DMS153 treated with DMSO at 0.1 percent for 48 hours (cell line): ENCODE data around the gene ZNF488.
"Not testable (repeated sequence)": the region's sequence is repeated elsewhere in the genome, so short reads cannot be mapped to it uniquely, and the experiment has no call there.

Source experiments
- DNase-seq: peaks from one replicate; lab custom pipeline; 2025; ENCODE audit not compliant: unreplicated experiment; lab: John Stamatoyannopoulos, UW

Gene ZNF488

DNA sequence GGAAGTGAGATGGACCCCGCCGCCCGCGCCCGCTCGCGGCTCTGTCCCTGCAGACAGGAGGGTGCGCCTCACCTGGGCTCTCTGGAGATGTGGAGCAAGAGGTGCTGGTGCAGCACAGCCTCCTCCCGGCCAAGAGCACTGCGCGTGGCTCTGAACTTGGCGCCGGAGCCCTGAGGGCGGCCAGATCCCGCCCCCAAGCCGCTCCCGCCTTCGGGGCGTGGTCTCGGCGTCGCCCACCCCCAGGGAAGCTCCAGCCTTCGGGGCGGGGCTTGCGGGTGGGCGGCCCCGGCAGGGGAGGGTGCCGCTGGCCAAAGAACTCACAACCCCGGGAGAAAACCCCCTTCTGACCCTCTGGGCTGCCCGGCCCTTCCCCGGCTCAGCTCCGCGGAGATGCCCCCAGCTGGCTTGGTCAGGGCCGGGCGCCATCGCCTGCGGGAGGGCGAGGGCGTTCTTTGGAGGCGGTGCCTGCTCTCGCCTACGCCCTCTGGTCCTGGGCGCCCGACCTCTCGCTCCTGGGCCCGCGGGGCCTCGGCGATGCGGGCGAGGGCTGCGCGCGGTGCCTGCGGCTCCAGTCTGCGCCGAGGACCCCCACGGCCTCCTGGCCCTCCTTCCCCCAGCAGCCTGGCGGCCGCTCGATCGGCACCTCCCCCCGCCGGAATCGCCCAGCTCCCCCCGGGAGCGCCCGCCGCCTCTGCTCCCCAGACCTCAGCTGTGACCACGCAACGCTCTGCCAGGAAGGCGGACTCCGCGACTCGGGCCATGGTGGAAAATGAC lies at the start of gene ZNF488:
Gene ZNF488, minus strand, starts transcription at position 146 of the 774 bp plus-strand sequence. CDS start 15,464 bp downstream, outside the sequence.
- peak; percentile 77 for DNase-seq

DNA sequence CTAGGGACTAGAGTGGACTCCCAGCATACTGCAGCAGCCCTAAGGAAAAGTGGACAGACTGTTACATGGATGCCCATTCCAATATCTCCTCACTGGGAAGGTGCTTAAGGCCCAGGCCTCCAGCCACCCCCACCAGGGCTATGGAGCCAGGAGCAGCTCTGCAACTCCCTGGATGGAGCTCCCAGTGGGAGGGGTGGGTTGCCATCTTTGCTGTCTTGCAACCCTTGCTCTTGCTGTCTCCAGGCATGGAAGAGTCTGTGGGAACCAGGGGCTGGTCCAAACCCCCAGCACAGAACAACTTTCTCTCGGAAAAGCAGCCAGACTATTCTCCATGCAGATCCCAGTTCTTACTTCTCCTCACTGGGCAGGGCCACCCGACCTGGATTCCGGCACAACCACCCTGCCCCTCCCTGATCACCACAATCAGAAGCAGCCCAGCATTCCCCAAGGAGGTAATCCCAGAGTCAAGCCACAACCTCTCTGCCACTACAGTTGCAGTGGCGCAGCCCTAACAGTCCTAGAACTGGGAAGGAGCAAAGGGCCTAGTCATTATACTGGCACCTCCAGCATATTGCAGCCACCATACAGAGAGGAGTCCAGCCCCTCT lies 41.8 kb upstream of the ZNF488 start:
- DNase-seq, result no peak

DNA sequence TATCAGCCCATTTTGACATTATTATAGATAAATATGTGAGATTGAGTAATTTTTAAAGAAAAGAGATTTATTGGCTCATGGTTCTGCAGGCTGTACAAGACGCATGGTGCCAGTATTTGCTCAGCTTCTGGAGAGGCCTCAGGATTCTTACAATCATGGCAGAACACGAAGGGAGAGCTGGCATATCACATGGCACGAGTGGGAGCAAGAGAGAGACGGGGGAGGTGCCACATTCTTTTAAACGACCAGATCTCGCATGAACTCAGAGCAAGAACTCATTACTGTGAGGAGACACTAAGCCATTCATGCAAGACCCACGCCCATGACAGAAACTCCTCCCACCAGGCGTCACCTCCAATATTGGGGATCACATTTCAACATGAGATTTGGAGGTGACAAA lies 40.1 kb upstream of the ZNF488 start:
- no peak for DNase-seq

- DNase-seq, result no peak
Measured at GRCh38 chr10:47423476-47423875, 39.4 kb upstream of the ZNF488 start.

DNA sequence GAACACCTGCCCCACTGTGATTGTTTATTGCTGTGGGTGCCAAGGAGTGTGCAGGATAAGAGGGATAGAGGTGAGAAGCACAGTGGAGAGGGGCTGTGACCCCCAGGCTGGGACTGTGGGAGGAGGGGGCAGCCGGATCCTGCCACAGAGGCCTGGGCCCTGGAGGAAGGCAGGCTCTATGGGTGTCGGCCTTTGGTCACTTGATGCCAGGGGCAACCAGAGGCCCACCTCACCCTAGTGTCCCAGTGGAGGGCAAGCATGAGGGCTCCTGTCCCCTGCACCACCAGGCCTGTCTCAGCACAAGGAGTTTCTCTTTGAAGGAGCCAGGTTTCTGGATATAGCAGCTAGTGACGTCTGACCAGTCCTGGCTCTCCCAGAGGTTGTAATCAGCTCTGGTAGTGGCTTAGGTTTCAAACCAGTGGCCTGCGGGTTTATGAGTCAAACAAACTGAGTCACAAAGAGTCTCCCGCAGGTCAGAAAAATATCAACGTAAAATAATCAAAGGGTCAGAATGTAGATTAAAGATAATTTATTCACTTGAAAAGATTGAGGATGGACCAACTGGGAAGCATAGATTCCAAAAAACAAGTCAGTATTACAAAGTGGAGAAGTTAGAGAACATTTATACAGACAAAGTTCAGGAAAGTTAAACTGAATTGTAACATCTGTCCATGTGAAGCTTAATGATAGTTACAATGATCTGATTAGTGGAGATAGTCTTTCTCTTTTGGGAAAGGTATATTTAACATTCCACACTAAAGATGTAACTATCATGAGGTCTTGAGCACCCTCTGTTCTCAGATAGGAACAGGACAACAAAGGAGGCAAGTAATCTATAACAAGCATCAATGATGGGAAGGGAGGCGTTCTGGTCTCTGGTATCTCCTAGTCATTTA lies 37.2 kb upstream of the ZNF488 start:
- no peak for DNase-seq

GRCh38 chr10:47420305-47421056 lies 36.4 kb upstream of the ZNF488 start:
- DNase-seq, result no peak

- DNase-seq, result no peak
Measured at GRCh38 chr10:47419421-47419820, 35.3 kb upstream of the ZNF488 start.

DNA sequence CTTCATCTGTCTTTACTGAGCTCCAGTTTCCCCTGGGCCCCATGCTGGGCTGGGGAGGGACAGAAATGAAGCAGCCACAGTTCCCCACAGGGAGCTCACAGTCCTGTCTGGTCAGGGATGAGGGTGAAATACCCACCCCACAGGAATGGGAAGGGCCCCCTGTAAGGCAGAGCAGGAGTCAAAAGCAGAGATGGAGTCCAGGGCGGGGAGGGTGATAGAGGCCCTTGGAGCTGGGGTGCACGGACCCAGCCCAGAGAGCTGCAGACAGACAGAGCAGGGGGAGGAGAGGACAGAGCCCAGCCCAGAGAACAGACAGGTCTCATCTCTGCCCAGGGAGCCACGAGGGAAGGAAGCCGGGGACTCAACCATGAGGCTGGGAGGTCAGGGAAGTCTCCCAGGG lies 34.9 kb upstream of the ZNF488 start:
- DNase-seq, result no peak

DNA sequence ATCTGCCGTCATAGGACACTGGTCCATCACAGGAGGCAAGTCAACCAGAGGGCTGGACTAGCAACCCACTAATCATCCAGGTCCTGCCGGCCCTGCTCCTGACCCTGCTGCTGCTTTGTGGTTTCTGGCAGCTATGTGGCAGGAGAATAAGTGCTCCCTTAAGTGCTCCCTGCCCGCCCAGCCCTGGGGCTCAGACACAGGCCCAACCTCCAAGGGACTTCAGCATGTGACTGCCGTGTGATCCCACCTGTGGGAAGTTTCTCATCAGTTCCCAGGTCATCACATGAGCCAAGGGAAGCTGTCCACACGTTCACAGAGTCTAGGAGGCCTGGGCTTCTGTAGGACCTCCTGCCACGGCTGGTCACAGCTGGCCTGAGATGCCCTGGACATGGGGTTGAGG lies 34.2 kb upstream of the ZNF488 start:
- no peak for DNase-seq

DNA sequence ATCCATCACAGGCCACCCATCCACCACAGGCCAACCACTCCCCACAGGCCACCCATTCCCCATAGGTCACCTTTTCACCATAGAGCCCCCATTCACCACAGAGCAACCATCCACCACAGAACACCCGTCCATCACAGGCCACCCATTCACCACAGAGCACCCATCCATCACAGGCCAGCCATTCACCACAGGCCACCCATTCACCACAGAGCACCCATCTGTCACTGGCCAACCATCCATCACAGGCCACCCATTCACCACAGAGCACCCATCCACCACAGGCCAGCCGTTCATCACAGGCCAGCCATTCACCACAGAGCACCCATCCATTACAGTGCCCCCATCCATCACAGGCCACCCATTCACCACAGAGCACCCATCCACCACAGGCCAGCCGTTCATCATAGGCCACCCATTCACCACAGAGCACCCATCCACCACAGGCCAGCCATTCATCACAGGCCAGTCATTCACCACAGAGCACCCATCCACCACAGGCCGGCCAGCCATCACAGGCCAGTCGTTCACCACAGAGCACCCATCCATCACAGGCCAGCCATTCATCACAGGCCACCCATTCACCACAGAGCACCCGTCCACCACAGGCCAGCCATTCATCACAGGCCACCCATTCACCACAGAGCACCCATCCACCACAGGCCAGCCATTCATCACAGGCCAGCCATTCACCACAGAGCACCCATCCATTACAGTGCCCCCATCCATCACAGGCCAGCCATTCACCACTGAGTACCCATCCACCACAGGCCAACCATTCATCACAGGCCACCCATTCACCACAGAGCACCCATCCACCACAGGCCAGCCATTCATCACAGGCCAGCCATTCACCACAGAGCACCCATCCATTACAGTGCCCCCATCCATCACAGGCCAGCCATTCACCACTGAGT lies 32.5 kb upstream of the ZNF488 start:
- not testable (repeated sequence) for DNase-seq

GRCh38 chr10:47415520-47416304 lies 31.6 kb upstream of the ZNF488 start:
- no peak for DNase-seq

DNA sequence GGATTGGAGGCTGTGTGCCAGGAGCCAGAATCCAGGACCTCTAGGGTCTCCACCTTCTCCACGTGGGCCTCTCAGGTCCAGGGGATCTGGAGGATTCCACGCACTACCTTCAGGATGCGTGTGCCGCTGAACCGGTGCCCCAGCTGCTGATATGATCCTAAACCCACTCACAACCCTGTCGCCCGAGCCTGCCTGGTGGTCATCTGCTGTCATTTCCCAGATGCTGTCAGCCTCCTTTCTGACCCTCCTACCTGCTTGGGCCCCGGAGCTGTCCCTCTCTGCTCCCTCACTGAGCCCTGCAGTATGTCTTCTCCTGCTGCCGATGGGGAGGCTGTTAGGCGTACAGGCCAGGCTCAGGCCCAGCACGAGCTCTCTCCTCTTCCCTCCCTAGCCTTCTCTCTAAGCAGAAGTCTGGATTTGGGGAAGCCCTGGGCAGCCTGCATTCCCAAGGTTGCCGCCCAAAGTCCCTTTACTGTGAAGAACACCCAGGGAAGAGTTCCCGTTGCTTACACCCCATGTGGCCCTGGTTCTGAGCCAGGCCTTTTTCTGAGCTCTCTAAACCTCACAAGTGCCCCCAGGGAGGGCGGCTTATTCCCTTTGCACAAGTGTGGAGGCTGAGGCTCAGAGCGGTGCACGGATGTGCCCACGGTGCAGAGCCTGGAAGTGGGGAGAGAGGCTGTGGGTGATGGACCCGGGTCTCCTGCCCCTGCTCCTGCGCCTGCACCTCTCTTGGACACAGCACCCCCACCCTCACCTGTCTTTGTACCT lies 30.8 kb upstream of the ZNF488 start:
- no peak for DNase-seq

GRCh38 chr10:47414227-47414592 lies 30.1 kb upstream of the ZNF488 start:
- DNase-seq, result no peak

DNA sequence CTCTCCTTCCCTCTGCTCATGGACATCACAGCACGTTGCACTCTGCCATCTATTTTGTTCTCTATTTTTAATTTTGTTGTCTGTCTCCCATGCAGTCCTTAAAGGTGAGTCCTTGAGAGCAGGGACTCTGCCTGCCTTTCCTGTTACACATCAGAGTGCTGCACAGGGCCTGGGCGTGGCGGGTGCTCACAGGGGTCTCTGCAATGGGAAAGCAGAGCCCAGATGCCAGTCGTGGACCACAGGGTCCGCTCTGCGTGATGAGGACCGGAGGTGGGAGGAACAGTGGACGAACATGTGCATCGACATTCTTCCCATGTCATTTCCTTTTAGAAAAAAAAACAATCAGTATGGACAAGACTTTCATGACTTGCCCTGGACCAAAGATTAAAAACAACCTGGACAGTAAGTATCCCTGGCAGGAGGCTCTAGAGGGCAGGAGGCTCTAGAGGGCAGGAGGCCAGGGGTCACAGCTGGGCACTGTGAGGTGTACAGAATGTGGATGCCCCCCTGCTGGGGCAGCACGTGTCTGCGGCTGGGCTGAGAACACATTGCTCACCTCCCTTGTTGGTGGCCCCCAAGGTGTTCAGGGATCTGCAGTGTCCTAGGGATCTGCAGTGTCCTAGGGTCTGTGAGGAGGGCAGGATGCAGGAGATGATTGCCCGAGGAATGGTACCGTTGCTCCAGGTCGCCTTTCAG lies 29.6 kb upstream of the ZNF488 start:
- no peak for DNase-seq

DNA sequence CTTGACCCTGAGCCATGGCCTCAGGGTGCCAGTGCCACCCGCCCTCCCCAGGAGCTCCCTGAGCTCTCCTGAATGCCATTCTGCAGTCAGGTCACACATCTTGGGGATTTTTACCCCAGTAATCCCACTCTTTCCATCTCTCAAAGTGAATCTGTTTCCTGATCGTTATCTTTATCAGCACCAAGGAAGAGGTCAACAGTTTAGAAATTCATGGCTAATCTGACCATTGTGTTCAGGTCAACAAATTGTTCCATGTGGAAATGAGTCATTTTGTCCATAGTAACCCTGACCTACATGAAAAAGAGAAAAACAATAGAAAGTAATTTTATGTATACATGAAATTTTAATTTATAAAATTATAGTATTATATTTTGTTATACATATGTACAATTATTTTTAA lies 28.8 kb upstream of the ZNF488 start:
- DNase-seq, result no peak

- no peak for DNase-seq
Measured at GRCh38 chr10:47412177-47412730, 28.2 kb upstream of the ZNF488 start.

GRCh38 chr10:47410862-47411261 lies 26.8 kb upstream of the ZNF488 start:
- no peak for DNase-seq

DNA sequence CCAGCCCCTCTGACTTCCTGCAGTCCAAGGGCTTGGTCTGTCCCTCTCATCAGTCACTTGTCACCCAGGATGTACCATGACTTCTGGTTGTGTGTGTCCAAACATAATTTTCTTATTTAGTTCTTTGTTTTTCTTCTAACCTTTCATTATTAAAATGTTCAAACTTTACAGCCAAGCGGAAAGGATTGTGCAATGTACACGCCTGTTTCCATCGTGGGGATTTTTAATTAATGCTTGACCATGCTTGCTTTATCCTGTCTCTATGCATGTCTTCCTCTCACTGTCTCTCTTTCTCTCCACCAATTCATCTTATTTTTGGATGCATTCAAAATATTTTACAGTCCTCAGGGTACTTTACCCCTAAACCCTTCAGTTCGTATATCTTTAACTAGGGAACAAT lies 26.2 kb upstream of the ZNF488 start:
- DNase-seq, result no peak
